ENCODE results near the gene STK24.

The STK24 gene

GRCh38 chr13:98513837-98514236 lies 63.1 kb downstream of the STK24 start:
- Histone ChIP-seq H3K4me3 (ENCODE audit: low read depth, low read length) (no peak overlapping the region), H3K9me3 (ENCODE audit: insufficient read depth, low read depth, low read length) (no peaks in the 10 kb centered on the region), H3K18ac (ENCODE audit: low read length) (no peak overlapping the region), H3K4me1 (ENCODE audit: control insufficient read depth in 1 of 2, insufficient read depth in 2 of 2, low read length in 2 of 2) (peaks cover 2 to 11% of the 10 kb centered on the region in 2 experiments), H4K8ac (ENCODE audit: low read depth, low read length) (no peak overlapping the region), H4K91ac (ENCODE audit: low read depth, low read length) (no peak overlapping the region), H3K23ac (ENCODE audit: low read length) (no peak overlapping the region), H3K14ac (ENCODE audit: low read length) (no peak overlapping the region), H3K27me3 (ENCODE audit: insufficient read depth, low read length) (no peaks in the 10 kb centered on the region), H4K12ac (ENCODE audit: low read depth, low read length) (no peak overlapping the region), H3K36me3 (ENCODE audit: control insufficient read depth in 1 of 2, insufficient read depth in 2 of 2, low read length in 2 of 2) (peaks cover 2 to 12% of the 10 kb centered on the region in 2 experiments), H3K79me2 (ENCODE audit: control insufficient read depth, insufficient read depth, low read length, poor library complexity) (no peaks in the 10 kb centered on the region), H3K27ac (ENCODE audit: low read depth, low read length) (no peak overlapping the region), H3K4me2 (ENCODE audit: low read length) (no peak overlapping the region), H2BK5ac (ENCODE audit: low read depth, low read length, poor library complexity) (no peak overlapping the region), H2AFZ (ENCODE audit: insufficient read depth, low read length, poor library complexity) (no peak overlapping the region), H3K4ac (ENCODE audit: low read depth, low read length) (no peak overlapping the region), H3K9ac (ENCODE audit: low read length) (no peak overlapping the region), H2BK120ac (ENCODE audit: insufficient read depth, low read length, poor library complexity) (no peak overlapping the region), H2AK5ac (ENCODE audit: low read length) (no peak overlapping the region), H2BK12ac (ENCODE audit: low read length) (no peak overlapping the region), H3K79me1 (ENCODE audit: low read length) (no peaks in the 10 kb centered on the region)
- no CpG with 5 or more reads among the region's 2 CpGs for WGBS (ENCODE audit: extremely low coverage, insufficient coverage, insufficient read length)
- DNase-seq, result peak in 1 of 2 donors; percentile 18

GRCh38 chr13:98512774-98513665 lies 63.9 kb downstream of the STK24 start:
- no peaks in the 10 kb centered on the region for H3K27me3 ChIP-seq (ENCODE audit: insufficient read depth, low read length)
- no peak overlapping the region for H2BK5ac ChIP-seq (ENCODE audit: low read depth, low read length, poor library complexity)
- peaks cover 2 to 12% of the 10 kb centered on the region in 2 experiments for H3K36me3 ChIP-seq (ENCODE audit: control insufficient read depth in 1 of 2, insufficient read depth in 2 of 2, low read length in 2 of 2)
- H3K4me2 ChIP-seq (ENCODE audit: low read length), result no peak overlapping the region
- no peak overlapping the region for H4K12ac ChIP-seq (ENCODE audit: low read depth, low read length)
- WGBS (ENCODE audit: extremely low coverage, insufficient coverage, insufficient read length), result no CpG with 5 or more reads among the region's 18 CpGs
- H3K4me1 ChIP-seq (ENCODE audit: control insufficient read depth in 1 of 2, insufficient read depth in 2 of 2, low read length in 2 of 2), result peaks cover 5 to 12% of the 10 kb centered on the region in 2 experiments
- H4K91ac ChIP-seq (ENCODE audit: low read depth, low read length), result no peak overlapping the region
- H2AK5ac ChIP-seq (ENCODE audit: low read length), result no peak overlapping the region
- no peak overlapping the region for H3K23ac ChIP-seq (ENCODE audit: low read length)
- H3K4ac ChIP-seq (ENCODE audit: low read depth, low read length), result no peak overlapping the region
- no peak overlapping the region for H3K18ac ChIP-seq (ENCODE audit: low read length)
- H3K79me2 ChIP-seq (ENCODE audit: control insufficient read depth, insufficient read depth, low read length, poor library complexity), result no peaks in the 10 kb centered on the region
- no peaks in the 10 kb centered on the region for H3K9me3 ChIP-seq (ENCODE audit: insufficient read depth, low read depth, low read length)
- no peak overlapping the region for H2BK120ac ChIP-seq (ENCODE audit: insufficient read depth, low read length, poor library complexity)
- H3K14ac ChIP-seq (ENCODE audit: low read length), result no peak overlapping the region
- H4K8ac ChIP-seq (ENCODE audit: low read depth, low read length), result no peak overlapping the region
- no peak overlapping the region for H2BK12ac ChIP-seq (ENCODE audit: low read length)
- H3K4me3 ChIP-seq (ENCODE audit: low read depth, low read length), result no peak overlapping the region
- H2AFZ ChIP-seq (ENCODE audit: insufficient read depth, low read length, poor library complexity), result no peak overlapping the region
- H3K79me1 ChIP-seq (ENCODE audit: low read length), result no peaks in the 10 kb centered on the region
- no peak overlapping the region for H3K9ac ChIP-seq (ENCODE audit: low read length)
- no peak for DNase-seq
- H3K27ac ChIP-seq (ENCODE audit: low read depth, low read length), result no peak overlapping the region

GRCh38 chr13:98511435-98511834 lies 65.5 kb downstream of the STK24 start:
- H4K8ac ChIP-seq (ENCODE audit: low read depth, low read length), result no peak overlapping the region
- no peak overlapping the region for H3K9ac ChIP-seq (ENCODE audit: low read length)
- peaks cover 5 to 14% of the 10 kb centered on the region in 2 experiments for H3K4me1 ChIP-seq (ENCODE audit: control insufficient read depth in 1 of 2, insufficient read depth in 2 of 2, low read length in 2 of 2)
- H2BK120ac ChIP-seq (ENCODE audit: insufficient read depth, low read length, poor library complexity), result no peak overlapping the region
- no peak overlapping the region for H3K23ac ChIP-seq (ENCODE audit: low read length)
- peak in 1 of 2 donors; percentile 14 for DNase-seq
- no peak overlapping the region for H2BK12ac ChIP-seq (ENCODE audit: low read length)
- no CpG with 5 or more reads among the region's 7 CpGs for WGBS (ENCODE audit: extremely low coverage, insufficient coverage, insufficient read length)
- no peak overlapping the region for H3K14ac ChIP-seq (ENCODE audit: low read length)
- no peak overlapping the region for H4K91ac ChIP-seq (ENCODE audit: low read depth, low read length)
- H4K12ac ChIP-seq (ENCODE audit: low read depth, low read length), result no peak overlapping the region
- no peaks in the 10 kb centered on the region for H3K79me2 ChIP-seq (ENCODE audit: control insufficient read depth, insufficient read depth, low read length, poor library complexity)
- no peaks in the 10 kb centered on the region for H3K79me1 ChIP-seq (ENCODE audit: low read length)
- no peak overlapping the region for H3K27ac ChIP-seq (ENCODE audit: low read depth, low read length)
- H3K18ac ChIP-seq (ENCODE audit: low read length), result no peak overlapping the region
- H2BK5ac ChIP-seq (ENCODE audit: low read depth, low read length, poor library complexity), result no peak overlapping the region
- H3K36me3 ChIP-seq (ENCODE audit: control insufficient read depth in 1 of 2, insufficient read depth in 2 of 2, low read length in 2 of 2), result peaks cover 2 to 10% of the 10 kb centered on the region in 2 experiments
- H3K4me2 ChIP-seq (ENCODE audit: low read length), result no peak overlapping the region
- H3K9me3 ChIP-seq (ENCODE audit: insufficient read depth, low read depth, low read length), result no peaks in the 10 kb centered on the region
- H3K4ac ChIP-seq (ENCODE audit: low read depth, low read length), result no peak overlapping the region
- H2AK5ac ChIP-seq (ENCODE audit: low read length), result no peak overlapping the region
- H2AFZ ChIP-seq (ENCODE audit: insufficient read depth, low read length, poor library complexity), result no peak overlapping the region
- H3K4me3 ChIP-seq (ENCODE audit: low read depth, low read length), result no peak overlapping the region
- H3K27me3 ChIP-seq (ENCODE audit: insufficient read depth, low read length), result no peaks in the 10 kb centered on the region

GRCh38 chr13:98510156-98510509 lies 66.8 kb downstream of the STK24 start:
- Histone ChIP-seq H3K4ac (ENCODE audit: low read depth, low read length) (peak overlapping the region; percentile 4), H2BK5ac (ENCODE audit: low read depth, low read length, poor library complexity) (no peak overlapping the region), H4K8ac (ENCODE audit: low read depth, low read length) (no peak overlapping the region), H2BK12ac (ENCODE audit: low read length) (no peak overlapping the region), H4K12ac (ENCODE audit: low read depth, low read length) (no peak overlapping the region), H3K9me3 (ENCODE audit: insufficient read depth, low read depth, low read length) (no peaks in the 10 kb centered on the region), H3K4me2 (ENCODE audit: low read length) (no peak overlapping the region), H3K27ac (ENCODE audit: low read depth, low read length) (no peak overlapping the region), H2AK5ac (ENCODE audit: low read length) (no peak overlapping the region), H3K9ac (ENCODE audit: low read length) (no peak overlapping the region), H3K4me3 (ENCODE audit: low read depth, low read length) (no peak overlapping the region), H2AFZ (ENCODE audit: insufficient read depth, low read length, poor library complexity) (no peak overlapping the region), H3K27me3 (ENCODE audit: insufficient read depth, low read length) (no peaks in the 10 kb centered on the region), H3K18ac (ENCODE audit: low read length) (peak overlapping the region; percentile 18), H2BK120ac (ENCODE audit: insufficient read depth, low read length, poor library complexity) (no peak overlapping the region), H3K23ac (ENCODE audit: low read length) (no peak overlapping the region), H3K36me3 (ENCODE audit: control insufficient read depth in 1 of 2, insufficient read depth in 2 of 2, low read length in 2 of 2) (peaks cover 2 to 7% of the 10 kb centered on the region in 2 experiments), H3K79me1 (ENCODE audit: low read length) (no peaks in the 10 kb centered on the region), H3K79me2 (ENCODE audit: control insufficient read depth, insufficient read depth, low read length, poor library complexity) (no peaks in the 10 kb centered on the region), H3K4me1 (ENCODE audit: control insufficient read depth in 1 of 2, insufficient read depth in 2 of 2, low read length in 2 of 2) (peaks cover 5 to 10% of the 10 kb centered on the region in 2 experiments), H4K91ac (ENCODE audit: low read depth, low read length) (no peak overlapping the region), H3K14ac (ENCODE audit: low read length) (no peak overlapping the region)
- no CpG with 5 or more reads among the region's 7 CpGs for WGBS (ENCODE audit: extremely low coverage, insufficient coverage, insufficient read length)
- no peak for DNase-seq
